Activated CD8-positive, alpha-beta memory T cell treated with anti-CD3 and anti-CD28 coated beads, Interleukin-2, amount 50 U/mL, for 1 hour (primary cell): ENCODE measurements around the gene PGF.

Source experiments
- DNase-seq: peaks from one replicate; pipeline ENCODE4 v3.0.0-alpha.2; 2020; ENCODE audit errors: extremely low read depth

Gene PGF

DNA sequence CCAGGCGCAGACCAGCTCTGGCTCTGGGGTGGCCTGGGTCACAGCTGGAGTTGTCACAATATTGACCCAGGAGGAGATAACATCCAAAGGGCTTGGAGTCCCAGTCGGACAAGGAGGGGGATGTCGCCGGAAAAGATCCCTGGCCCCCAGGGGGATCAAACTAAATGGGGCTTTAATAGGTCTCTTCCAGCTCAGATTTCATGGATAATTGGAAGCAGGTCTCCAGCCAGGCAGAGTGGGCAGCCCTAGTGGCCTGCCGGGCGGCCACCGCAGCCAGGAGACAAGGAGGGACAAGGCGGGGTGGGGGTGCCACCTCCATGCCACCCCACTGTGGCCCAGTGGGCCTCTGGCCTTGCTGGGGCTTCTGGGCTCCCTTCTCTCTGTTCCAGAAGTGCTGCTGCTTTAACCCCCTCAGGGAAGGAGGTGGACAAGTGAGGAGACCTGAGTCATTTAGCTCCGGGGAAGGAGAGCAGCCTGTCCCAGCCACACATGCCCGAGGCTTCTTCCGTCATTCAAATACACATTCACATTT, 23.1 kb upstream of the PGF start:
- no peak for DNase-seq

DNA sequence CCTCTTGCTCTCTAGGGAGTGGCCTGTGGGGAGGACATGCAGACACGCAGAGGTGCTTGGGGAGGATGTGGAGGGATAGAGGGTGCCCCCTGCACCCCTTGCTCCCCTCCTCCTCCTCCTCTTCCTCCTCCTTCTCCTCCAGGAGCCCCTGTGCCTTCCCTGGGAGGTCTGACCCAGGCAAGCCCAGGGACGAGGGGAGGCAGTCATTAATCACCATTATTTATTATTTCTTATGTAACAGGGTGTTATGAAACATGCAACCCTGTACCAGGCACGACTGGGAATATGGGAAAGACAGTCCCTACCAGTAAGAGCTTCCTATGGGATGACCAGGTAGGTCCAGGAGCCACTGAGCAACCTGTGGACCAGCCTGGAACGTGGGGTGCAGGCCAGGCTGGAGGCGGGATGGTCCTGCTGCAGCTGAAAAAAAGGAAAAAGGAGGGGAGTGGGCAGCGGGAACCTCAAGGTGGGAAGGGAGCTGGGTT, 22.5 kb upstream of the PGF start:
- no peak for DNase-seq

DNA sequence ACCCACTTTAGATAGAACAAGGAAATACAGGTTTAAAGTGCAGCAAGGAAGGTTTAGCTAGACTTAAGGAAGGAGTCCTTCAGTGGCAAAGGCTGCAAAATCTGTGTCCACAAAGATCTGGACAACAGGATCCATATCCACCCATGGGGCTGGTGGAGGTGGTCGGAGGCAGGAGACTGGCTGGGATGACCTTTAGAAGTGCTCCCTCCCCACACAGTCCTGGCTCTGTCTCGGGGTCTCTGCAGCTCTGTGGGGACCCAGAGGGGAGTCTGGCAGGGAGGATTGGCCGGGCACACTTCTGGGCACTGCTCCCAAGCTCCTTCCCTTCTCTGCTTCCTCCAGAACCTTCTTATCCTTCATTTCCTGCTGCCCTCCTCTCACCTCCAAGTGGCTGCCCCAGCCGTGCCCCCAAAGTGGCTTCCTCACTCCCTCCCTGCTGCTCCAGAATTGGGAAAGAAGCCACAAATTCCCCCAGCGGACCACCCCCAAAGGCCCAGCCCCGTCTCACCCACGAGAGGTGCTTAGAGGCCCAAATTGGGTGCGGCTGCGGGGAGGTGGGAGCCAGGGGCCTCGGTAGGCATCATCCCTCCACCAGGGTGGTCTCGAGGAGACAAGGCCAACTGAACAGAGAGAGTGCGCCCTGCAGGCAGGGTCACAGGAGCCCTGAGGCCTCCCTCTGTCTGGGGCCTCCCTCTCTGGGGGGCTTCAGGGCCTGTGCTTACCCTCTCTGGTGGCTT, 21.9 kb upstream of the PGF start:
- no peak for DNase-seq

DNA sequence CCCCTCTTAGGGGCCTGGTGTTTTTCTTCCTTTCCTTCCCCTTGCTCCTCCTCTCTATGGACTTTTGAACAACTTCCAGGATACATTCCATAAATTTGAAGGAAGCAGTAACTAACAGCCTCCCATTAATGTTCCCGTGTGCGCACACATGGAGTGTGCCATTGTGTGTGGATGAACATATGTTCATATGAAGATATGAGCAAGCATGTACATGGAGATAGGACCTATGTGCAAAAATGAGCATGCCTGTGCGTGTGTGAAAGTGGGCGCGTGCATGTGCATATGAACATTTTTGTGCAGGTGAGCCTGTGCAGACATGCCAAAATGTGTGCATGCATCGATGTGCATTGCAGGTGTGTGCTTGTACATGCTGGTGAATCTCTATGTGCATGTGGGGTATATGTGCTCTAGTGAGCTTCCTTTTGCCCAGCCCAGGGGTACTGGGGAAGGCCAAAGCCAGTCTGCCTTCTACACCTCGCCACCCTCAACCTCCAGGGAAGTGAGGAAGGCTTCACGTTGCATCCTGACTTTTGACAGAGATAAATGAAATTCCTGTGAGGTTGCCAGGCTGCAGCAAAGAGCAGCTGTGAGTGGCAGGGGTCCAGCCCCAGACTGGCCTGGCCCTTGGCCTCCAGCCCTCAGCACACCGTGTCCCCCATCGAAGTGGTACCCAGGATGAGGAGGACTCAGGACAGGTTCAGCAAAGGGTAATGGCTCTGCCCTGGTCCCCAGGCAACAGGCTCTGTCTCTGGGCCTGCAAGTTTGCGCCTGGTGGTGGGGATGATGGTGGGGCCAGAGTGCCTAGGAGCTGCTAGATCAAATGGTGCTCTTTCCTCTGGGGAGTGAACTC, 21.1 kb upstream of the PGF start:
- DNase-seq: no peak

DNA sequence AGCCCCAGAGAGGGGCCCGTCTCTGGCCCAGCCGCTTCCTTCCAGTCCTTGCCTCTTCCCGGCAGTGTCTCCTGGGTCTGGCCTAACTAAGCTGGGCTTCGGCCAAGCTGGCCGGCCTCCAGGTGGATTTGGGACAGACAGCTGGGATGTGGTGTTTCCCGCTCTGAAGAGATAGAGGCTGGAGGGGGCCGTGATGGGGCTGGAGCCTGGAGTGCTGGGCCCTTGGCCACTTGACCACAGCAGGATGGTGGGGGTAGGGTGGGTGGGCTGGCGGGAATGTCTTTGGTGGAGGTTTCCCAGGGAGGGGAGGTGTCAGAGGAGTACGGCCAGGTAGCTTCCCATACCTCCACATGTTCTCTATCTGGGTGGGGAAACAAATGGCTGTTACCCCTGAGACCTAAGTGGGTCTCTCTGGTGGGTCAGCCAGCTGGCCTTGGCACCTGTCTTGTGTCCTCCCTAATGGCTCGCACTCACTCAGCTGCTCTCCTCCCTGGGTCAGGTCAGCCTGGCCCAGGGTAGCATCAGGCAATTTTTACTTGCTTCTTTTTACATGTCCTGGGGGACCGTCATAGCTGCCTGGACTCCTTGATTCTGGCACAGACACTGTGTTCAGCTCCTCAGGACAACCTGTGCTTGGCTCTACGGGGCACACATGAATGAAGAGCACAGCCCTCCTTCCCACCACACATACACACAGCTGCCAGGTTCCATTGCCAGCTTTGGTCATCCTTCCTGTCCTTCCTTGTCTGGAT, 19.8 kb upstream of the PGF start:
- DNase-seq: no peak

DNA sequence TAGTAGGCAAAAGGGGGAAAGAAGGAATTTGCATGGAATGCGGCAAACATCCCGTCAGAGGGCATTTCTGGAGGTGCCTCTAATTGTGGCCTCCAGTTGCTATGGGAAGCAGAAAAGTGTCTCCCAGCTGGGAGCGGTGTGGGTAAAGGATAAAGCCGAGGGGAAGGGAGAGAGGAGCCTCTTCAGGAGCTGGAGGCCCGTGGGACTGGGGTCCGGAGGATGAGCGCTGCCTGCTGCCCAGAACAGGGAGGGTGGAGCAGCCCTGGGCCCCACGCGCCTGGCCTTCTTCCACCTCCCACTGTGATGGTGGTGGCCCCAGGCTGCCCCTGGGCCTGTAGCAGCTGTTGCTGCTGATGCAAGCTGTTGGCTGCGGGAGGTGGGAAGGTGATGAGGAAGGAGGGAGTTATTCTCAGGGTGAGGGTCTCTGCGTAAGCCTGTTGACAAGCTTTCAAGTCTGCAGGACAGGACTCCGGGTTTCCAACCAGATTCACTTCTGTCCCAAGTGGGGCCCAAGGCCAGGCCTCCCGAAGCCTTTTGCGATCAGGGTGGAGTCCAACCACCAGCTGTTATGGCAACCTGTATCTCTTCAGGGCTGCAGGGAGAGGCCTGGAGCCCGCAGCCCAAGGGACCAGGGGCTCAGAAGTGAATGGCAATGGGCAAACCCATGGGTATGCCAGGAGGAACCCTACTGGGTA, 19.1 kb upstream of the PGF start:
- DNase-seq: no peak

DNA sequence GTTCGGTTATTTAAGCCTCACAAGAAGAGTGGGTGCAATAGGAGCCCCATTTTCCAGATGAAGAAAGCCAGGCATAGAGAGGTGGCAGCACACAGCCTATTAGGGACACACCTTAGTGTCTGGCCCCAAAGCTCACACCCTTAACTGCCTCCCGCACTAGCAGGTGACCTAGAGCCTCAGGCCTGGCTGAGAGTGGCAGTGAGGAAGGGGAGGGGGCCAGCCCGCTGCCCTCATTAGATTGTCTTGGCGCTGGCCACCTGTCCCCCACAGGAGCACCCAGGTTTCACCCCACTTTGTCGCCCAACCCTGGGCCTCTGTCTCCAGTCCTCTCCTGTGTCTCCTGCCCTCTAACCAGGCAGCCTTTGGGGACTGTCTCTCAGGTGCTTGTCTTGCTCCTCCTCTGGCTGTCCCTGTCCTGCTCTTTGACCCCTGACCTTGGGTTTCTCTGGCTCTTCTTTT, 18.5 kb upstream of the PGF start:
- no peak for DNase-seq

DNA sequence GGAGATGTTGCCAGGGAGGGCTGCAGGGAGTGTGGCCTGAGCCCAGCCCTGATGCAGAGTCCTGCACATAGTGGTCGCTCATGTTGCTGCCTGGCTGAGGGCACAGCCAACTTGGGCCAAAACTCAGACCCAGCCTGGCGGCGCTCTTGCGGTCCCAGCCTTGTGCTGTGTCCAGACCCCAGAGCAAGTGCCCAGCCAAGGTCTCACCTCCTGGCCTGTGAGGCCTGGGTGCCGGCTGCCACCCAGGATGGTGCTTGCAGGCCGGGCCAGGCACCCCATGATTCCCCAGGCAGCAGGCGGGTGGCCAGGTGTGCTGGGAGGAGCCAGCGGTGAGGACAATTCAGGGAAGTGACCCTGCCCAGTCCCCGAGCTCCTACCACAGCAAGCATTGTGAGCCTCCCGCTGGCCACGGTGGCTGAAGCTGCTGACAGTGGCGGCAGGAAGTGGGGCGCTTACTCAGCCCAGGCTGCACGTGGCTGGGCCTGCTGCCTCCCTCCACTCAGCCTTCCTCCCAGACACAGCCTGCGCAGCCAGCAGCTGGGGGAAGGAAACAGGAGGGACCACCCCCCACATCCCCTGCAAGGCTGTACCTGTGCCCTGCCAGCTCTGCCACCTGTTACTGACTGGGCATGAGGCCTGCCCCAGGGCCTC, 17.7 kb upstream of the PGF start:
- DNase-seq: no peak

DNA sequence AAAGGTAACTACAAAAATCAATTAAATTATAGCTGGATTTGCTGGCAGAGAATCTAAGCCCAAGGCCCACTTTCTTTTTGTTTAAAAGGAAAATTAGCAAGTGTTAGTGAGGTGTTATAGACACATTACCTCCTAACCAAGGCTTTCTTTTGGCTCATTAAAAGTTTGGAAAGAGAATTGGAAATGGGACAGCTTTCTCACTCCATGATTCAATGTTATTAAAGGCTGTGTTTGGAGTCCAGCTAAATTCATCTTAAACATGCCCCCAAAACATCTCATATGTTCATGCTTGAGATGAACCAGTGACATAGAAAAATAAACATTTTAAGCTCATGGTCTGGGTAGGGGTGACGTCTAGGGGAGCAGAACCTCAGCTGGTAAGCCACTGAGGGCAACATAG, 13.4 kb upstream of the PGF start:
- no peak for DNase-seq

DNA sequence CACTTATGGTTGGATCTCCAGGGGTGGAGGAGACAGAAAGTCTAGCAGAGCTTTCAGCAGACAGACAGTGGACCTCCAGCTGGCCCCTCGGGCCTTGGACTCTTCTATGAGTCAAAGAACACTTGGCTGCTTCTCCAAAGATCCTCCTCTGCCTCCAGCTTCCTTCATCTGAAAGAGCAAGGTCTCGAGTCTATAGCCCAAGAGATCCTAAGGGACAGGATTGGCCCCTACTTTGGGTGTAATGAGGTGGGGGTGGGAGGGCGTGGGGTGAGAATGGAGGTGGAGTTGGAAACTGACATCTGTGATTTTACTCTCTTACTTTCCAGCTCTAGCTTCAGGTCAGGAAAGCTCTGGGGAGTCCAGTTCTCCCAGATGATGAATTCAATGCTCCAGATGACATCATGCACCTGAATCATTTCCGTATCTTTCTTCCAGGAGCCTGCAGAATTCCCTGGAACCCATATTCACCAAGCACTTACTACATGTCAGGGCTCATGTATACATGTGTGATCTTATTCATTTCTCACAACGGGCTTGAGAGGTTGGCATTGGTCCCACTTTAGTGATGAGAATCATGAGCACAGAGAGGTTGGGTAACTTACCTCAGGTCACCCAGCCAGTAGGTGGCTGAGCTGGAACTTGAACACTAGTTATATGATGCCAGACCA, 10.2 kb upstream of the PGF start:
- DNase-seq: no peak

DNA sequence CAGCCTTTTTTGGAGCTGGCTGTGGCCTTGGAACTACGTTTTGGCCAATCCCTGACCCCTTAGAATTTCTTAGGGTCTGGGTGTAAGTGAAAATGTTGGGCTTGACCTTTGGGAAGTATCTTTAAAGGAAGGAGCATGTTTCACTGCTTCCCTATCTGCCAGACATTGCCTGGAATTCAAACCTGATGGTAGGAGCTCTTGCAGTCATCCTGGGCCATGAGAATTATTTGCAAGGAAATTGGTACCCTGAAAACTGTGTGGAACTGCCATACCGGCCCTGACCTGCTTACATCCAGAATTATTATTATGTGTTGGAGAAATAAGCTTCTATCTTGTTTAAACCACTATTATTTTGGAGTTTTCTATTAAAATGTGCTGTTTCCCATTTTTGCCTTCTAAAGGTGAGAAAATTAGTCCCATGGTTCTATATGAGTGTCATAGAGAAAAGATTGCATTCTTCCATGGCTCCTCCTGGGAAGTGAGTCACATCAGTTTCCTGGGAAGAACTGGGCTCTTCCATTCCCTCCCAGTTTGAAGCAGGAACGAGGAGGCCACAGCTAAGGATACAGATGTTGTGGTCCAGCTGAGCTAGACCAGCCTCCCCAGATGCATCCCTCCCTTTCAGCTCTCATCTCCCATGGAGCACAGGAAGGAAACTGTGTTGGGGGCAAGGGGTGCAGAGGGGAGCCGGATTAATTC, 9.5 kb upstream of the PGF start:
- no peak for DNase-seq

DNA sequence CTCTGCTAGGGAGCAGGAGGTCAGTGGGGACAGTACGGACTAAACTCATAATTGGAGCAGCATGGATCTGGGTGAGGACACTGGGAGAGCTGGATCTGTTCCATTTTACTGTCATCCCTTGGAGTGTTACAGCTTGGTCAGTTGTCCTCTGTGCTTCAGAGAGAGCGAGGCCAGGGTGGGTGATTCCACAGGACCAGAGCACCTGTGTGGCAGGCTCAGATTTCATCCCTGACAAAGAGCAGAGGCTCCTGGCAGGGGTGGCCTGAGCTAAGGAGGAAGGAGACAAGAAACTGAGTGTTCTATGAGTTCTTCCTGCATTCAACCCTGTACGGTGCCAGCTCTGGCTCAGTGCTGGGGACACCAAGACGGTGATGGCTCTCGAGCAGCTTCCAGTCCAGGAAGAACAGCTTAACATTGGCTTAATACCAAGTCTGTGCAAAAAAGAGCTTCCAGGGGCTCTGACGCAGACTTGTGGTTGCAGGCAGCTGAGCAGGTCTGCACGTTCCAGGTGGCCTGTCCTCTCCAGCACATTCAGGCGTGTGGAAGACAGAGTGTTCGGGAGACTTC, 8.4 kb upstream of the PGF start:
- DNase-seq: no peak

DNA sequence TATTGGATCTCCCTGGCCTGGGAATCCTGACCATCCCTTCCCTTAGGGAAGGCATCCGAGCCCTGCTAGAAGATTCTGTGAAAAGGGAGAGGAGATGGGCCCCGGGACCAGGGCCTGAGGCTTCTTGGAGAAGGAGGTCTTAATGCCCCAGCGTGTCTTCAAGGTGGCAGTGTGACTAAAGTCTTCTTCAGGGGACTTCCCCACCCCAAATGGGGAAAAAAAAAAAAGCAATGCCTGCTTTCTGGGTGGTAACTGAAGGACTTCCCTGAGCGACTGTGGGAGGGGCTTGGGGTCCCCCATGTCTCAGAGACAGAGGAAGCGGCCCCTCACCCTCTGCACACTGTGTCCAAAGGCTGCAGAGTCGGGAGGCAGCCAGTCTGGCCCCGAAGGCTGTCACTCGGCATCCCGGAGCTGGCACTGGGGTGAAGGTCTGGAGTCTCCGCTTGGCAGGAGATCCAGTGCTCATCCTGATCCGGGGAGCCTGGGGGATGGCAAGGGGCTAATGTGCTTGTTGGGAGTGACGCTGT, 7.8 kb upstream of the PGF start:
- no peak for DNase-seq

DNA sequence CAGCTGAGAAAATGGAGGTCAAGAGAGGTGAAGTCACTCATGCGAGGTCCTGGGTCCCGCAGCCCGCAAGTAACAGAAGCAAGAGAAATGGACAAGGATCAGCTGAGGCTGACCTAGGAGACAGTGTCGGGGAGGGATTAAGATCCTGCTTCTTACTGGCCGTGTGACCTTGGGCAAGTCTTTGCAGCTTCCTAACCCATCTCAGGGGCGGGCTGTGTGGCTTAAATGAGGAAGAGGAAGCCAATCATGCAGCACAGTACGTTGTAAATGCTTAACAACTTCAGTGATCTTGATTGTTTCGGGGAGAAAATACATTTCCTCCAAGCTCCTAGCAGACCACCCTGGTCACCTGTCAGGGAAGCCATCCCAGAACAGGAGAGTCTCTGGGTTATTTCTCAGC, 7.1 kb upstream of the PGF start:
- DNase-seq: no peak

DNA sequence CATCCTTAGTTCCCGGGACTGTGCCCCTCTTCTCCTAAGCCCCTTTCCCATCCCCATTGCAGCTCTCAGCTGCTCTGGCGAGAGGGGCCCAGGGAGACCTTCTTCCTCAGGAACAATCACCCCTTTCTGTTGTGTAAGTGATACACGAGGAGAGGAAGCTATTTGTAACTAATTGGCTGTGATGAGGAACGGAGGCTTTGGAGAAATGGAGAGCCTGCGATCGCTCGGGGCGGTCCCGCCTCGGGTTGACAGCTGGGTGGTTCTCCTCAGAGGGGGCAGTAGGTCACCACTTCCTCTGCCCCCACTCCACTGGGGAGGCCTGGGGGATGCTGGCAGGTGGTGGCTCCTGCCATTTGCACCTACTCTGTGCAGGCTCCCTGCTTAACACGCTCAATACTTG, 6.6 kb upstream of the PGF start:
- DNase-seq: no peak

DNA sequence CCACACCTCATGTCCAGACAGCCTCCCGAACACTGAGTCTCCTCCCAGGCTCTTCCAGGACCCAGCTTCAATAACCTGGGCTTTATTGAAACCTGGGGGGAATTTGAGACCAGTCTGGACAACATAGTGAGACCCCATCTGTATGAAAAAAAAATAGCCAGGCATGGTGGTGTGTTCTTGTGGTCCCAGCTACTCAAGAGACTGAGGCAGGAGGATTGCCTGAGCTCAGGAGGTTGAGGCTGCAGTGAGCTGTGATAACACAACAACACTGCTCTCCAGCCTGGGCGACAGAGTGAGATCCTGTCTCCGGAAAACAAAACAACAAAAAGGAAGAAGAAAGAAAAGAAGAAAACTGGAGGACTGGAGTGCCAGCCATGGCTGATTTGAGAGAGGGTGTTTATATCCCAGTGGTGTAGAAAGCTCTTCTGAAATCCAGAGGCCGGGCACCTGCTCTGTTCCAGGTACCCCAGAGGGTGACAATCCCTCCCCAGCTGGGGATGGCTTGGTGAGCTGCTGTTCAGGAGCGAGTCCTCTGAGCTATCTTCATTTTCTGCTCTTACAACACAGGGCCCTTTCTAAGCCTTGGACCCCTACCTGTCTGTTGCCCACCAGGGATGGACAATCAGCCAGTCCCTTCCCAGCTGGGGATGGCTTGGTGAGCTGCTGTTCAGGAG, 6.0 kb upstream of the PGF start:
- DNase-seq: no peak

DNA sequence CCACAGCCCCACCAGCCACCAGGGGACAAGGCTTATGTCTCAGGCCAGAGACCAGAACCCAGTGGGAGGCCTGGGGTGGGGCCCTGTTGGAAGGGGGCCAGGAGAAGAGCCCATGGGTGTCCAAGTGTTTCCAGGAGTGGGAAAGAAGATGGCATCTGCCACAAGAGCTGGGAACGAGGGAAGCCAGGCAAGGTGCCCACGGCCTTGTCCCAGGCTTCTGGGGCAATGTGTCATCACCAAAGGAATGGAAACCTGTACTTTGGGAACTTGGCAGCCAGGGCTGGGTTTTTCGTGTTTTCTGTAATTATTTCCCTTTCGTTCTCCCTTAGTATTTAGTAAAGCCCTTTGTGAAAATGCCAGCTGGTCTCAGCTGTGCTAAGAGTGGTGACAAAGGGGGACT, 5.3 kb upstream of the PGF start:
- DNase-seq: no peak

DNA sequence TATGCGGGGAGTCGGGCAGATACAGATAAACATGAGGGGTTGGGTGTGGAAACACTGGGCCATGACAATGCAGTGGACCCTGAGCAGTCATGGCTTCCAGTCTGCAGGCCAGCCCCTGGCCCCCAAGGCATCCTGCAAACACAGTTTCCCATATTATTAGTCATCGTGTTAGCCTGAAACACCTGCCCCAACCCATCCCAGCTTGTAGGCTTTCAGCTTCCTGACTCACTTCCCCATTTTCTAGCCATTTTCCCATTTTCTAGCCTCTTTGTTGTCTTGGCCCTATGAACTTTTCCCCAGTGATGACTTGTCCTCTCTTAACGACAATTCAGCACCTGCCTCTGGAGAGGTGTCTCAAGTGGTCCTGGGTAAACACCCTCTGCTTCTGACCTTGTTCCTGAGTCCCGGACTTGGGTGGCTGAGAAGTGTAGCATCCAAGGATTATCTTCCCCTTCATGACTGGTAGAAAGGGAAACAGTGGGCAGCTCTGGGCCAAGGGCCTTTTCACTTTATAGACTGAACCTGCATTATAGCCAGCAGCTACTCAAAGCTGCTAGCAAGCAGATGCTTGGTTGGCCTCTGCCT, 4.3 kb upstream of the PGF start:
- DNase-seq: no peak
